Astrocyte (in vitro differentiated cells and primary cell): ENCODE results near the gene ANO2.

Experiments
- EZH2 ChIP-seq: IDR thresholded peaks from 2 replicates; pipeline ENCODE4 v1.6.1; 2012; ENCODE audit warnings: mild to moderate bottlenecking, low read length, inconsistent platforms; ENCODE audit not compliant: insufficient read depth
- TF ChIP-seq, protein P1 (sequence below): IDR thresholded peaks from 2 replicates; pipeline ENCODE4 v1.5.1; 2011; ENCODE audit warnings: low read depth, mild to moderate bottlenecking, inconsistent platforms, low read length, moderate library complexity; ENCODE audit not compliant: insufficient read depth

DNA sequence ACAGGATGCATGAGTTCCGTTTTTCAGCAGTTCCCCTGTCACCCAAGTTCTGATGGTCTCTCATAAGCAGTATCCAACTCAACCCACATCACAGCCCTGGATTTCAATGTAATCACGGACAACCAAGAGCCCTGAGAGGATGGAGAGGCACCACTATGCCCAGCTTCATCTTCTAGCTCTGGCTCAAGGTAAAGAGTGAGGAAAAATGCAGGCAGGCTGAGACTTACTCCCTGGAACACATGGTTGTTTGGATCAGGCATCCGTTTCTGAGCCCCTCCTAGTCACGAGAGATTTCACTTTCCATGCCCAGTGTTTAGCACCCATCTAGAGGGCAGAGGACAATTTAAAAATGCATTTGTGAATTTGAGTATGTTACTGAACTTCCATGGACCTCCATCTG is 45.0 kb downstream of the ANO2 start:
- TF ChIP-seq EZH2 = no peak
- TF ChIP-seq, protein P1, sequence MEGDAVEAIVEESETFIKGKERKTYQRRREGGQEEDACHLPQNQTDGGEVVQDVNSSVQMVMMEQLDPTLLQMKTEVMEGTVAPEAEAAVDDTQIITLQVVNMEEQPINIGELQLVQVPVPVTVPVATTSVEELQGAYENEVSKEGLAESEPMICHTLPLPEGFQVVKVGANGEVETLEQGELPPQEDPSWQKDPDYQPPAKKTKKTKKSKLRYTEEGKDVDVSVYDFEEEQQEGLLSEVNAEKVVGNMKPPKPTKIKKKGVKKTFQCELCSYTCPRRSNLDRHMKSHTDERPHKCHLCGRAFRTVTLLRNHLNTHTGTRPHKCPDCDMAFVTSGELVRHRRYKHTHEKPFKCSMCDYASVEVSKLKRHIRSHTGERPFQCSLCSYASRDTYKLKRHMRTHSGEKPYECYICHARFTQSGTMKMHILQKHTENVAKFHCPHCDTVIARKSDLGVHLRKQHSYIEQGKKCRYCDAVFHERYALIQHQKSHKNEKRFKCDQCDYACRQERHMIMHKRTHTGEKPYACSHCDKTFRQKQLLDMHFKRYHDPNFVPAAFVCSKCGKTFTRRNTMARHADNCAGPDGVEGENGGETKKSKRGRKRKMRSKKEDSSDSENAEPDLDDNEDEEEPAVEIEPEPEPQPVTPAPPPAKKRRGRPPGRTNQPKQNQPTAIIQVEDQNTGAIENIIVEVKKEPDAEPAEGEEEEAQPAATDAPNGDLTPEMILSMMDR = no peak
